BLaER1 treated with 17β-estradiol and CSF1 and Interleukin-3, amounts not matched to agents 10 nM and 100 nM (cell line): ENCODE measurements around the gene PITPNC1.

Experiments
- H3K27ac ChIP-seq, 11 experiments: shearing (Covaris generic); formaldehyde crosslinking; 2 replicates each; pipeline ENCODE4 v1.8.1; 2022
- H3K27me3 ChIP-seq, 11 experiments: shearing (Covaris generic); formaldehyde crosslinking; 2 replicates each; pipeline ENCODE4 v1.8.1; 2022
- H3K36me3 ChIP-seq, 11 experiments: shearing (Covaris generic); formaldehyde crosslinking; 2 replicates each; pipeline ENCODE4 v1.8.1; 2022
- H3K4me1 ChIP-seq, 10 experiments: shearing (Covaris generic); formaldehyde crosslinking; 2 replicates each; pipeline ENCODE4 v1.8.1; 2022
- H3K4me2 ChIP-seq, 11 experiments: shearing (Covaris generic); formaldehyde crosslinking; 2 replicates each; pipeline ENCODE4 v1.8.1; 2022
- H3K4me3 ChIP-seq, 10 experiments: shearing (Covaris generic); formaldehyde crosslinking; 2 replicates each; pipeline ENCODE4 v1.8.1; 2022
- H3K9ac ChIP-seq, 11 experiments: shearing (Covaris generic); formaldehyde crosslinking; 2 replicates each; pipeline ENCODE4 v1.8.1; 2022
- H3K9me3 ChIP-seq, 11 experiments: shearing (Covaris generic); formaldehyde crosslinking; replicated peaks in 1 of 11; 2 replicates each; pipeline ENCODE4 v1.8.1; 2022
- H4K20me1 ChIP-seq, 11 experiments: shearing (Covaris generic); formaldehyde crosslinking; 2 replicates each; pipeline ENCODE4 v1.8.1; 2022
- Cebpa-rat ChIP-seq, 11 experiments: shearing (Covaris generic); IDR thresholded peaks; 2 replicates each; pipeline ENCODE4 v1.8.1; 2022

The PITPNC1 gene

DNA sequence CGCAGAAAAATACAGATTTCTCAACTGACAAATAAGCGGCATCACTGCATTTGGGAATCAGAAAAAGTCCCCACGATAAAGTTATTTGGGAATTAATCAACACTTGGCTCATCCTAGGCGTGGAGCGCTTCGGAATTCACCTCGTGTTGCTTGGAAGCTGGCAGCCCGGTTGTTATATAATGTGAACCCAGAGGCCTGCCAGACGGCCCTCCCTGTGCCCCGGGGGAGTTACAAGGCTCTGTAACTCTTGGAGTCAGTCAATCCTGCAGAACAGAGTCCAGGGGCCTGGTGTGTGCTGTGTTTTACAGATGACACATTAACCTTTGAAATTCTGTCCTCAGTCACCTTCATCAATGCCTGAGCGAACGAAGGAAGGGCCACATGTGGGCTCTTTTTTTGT lies 111.1 kb downstream of the PITPNC1 start:
- Histone ChIP-seq H3K9me3 (no peaks in the 10 kb centered on the region), H3K9ac (no peak overlapping the region), H3K4me3 (no peak overlapping the region), H4K20me1 (peaks cover 0 to 10% (median 0%) of the 10 kb centered on the region in 11 experiments; a peak in 2 of 22 replicates), H3K27me3 (no peaks in the 10 kb centered on the region), H3K4me2 (peak overlapping the region in 3 of 11 experiments; percentile 43 to 61 (median 46); a peak in 6 of 22 replicates), H3K36me3 (peaks cover 0 to 11% (median 0%) of the 10 kb centered on the region in 11 experiments; a peak in 4 of 22 replicates), H3K4me1 (peaks cover 25 to 52% (median 38%) of the 10 kb centered on the region in 10 experiments), H3K27ac (no peak overlapping the region)
- no peak for TF ChIP-seq Cebpa-rat (IDR thresholded peaks at IDR 0.05)

DNA sequence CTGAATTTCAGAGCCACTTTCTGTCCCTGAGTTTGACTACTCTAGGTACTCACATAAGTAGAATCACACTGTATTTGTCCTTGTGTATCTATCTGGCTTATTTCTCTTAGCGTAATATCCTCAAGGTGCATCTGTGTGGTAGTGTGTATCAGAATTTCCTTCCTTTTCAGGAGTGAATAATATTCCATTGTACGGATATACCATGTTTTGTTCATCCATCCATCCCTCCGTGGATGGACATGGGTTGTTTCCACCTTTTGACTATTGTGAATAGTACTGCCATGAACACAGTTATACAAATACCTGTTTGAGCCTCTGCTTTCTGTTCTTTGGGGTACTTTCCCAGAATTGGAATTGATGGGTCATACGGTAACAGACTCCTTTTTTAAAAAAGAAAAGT lies 111.7 kb downstream of the PITPNC1 start:
- no peak overlapping the region for H3K4me3 ChIP-seq
- H3K36me3 ChIP-seq = peaks cover 0 to 11% (median 0%) of the 10 kb centered on the region in 11 experiments; a peak in 4 of 22 replicates
- H3K9me3 ChIP-seq = no peaks in the 10 kb centered on the region
- peaks cover 25 to 54% (median 38%) of the 10 kb centered on the region in 10 experiments for H3K4me1 ChIP-seq
- TF ChIP-seq Cebpa-rat (IDR thresholded peaks at IDR 0.05) = no peak
- H4K20me1 ChIP-seq = peaks cover 0 to 16% (median 0%) of the 10 kb centered on the region in 11 experiments; a peak in 2 of 22 replicates
- no peaks in the 10 kb centered on the region for H3K27me3 ChIP-seq
- H3K9ac ChIP-seq = no peak overlapping the region
- H3K27ac ChIP-seq = no peak overlapping the region
- H3K4me2 ChIP-seq = 0 out of 22 replicates have a peak overlapping the region, but pooled peaks of 1 of the 11 experiments have one; percentile 6

DNA sequence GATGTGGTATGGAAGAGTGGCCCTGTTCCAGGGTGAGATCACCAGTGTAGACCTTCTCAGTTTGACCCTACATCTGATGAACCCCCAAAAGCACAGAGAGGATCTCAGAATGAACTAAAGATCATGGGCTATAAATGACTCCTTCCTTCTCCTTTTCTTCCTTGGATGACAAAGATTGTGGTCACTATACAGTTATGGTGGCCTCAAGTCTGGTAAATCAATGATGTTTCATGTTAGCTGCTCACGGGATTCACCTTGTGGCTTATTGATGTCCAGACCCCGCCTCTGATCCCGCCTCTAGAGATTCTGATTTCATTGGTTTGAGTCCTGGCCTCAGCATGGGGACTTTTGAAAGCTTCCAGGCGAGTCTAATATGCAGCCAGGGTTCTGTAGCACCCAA lies 112.2 kb downstream of the PITPNC1 start:
- Histone ChIP-seq H3K4me2 (peak overlapping the region in 3 of 11 experiments; percentile 4 to 6 (median 5); a peak in 2 of 22 replicates), H4K20me1 (peaks cover 0 to 17% (median 0%) of the 10 kb centered on the region in 11 experiments; a peak in 2 of 22 replicates), H3K4me3 (no peak overlapping the region), H3K27ac (no peak overlapping the region), H3K27me3 (no peaks in the 10 kb centered on the region), H3K36me3 (peaks cover 0 to 11% (median 0%) of the 10 kb centered on the region in 11 experiments; a peak in 4 of 22 replicates), H3K9ac (no peak overlapping the region), H3K4me1 (peaks cover 25 to 54% (median 38%) of the 10 kb centered on the region in 10 experiments), H3K9me3 (no peaks in the 10 kb centered on the region)
- TF ChIP-seq Cebpa-rat (IDR thresholded peaks at IDR 0.05) = no peak

DNA sequence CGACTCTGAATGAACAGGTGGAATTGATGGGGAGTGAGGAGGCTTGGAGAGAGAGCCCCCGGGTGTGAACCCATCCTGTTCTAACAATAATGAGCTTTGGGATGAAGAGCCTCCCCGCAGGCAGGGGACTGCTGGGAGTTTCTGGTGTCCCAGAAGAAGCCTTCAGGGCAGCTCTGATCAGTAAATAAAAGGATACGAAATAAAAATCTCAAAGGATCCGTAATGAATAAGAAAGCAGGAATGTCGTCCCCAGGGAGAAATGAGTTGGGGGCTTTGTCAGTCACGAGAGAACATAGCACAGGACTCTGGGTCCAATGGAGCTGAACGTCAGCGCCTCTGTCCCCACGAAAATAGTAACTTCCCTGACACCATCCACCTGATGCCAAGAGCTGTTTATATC lies 113.4 kb downstream of the PITPNC1 start:
- H3K4me2 ChIP-seq = 0 out of 22 replicates have a peak overlapping the region, but pooled peaks of 1 of the 11 experiments have one; percentile 16
- H3K4me3 ChIP-seq = no peak overlapping the region
- H3K27ac ChIP-seq = no peak overlapping the region
- peaks cover 0 to 11% (median under 1%) of the 10 kb centered on the region in 11 experiments; a peak in 4 of 22 replicates for H3K36me3 ChIP-seq
- H4K20me1 ChIP-seq = peaks cover 0 to 17% (median 0%) of the 10 kb centered on the region in 11 experiments; a peak in 2 of 22 replicates
- peaks cover 25 to 54% (median 38%) of the 10 kb centered on the region in 10 experiments for H3K4me1 ChIP-seq
- no peak overlapping the region for H3K9ac ChIP-seq
- no peak for TF ChIP-seq Cebpa-rat (IDR thresholded peaks at IDR 0.05)
- no peaks in the 10 kb centered on the region for H3K27me3 ChIP-seq
- peaks cover 0 to 3% (median 3%) of the 10 kb centered on the region in 11 experiments; a peak in 13 of 22 replicates for H3K9me3 ChIP-seq

DNA sequence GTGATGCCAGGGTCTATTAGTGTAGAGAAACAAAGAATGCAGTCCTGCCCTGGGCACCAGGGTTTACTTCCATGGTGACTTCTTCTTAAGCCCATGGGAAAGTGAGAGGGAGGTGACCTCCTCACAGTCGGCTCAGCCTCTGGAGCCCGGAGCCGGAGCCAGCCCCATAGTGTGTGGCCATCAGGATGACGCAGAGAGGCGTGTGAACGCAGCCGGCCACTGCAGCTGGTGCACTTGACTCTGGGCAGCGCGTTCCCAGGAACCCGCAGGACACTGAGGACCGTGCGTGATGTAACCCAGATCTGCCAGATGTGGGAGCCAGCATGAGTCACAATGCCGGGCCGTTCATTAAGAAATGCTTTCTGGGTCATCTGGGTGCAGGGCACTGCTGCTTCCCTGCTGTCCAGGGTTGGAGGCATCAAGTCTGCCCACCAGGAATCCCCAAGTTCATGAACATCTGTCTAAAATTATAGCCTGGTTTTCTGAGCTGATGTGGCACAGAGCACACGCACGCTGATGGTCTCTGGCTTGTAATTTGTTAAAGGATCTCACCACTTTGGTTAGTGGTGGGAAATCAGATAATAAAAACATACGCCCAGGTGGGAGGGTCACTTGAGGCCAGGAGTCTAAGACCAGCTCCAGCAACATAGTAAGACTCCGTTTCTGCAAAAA lies 114.1 kb downstream of the PITPNC1 start:
- peak overlapping the region in 4 of 11 experiments; percentile 19 to 30 (median 26); a peak in 4 of 22 replicates for H3K4me2 ChIP-seq
- H3K9me3 ChIP-seq = peaks cover 0 to 10% (median 5%) of the 10 kb centered on the region in 11 experiments; a peak in 13 of 22 replicates
- no peak overlapping the region for H3K9ac ChIP-seq
- peaks cover 25 to 54% (median 37%) of the 10 kb centered on the region in 10 experiments for H3K4me1 ChIP-seq
- H3K27ac ChIP-seq = no peak overlapping the region
- H3K27me3 ChIP-seq = no peaks in the 10 kb centered on the region
- no peak for TF ChIP-seq Cebpa-rat (IDR thresholded peaks at IDR 0.05)
- peaks cover 0 to 11% (median 3%) of the 10 kb centered on the region in 11 experiments; a peak in 4 of 22 replicates for H3K36me3 ChIP-seq
- peaks cover 0 to 17% (median 0%) of the 10 kb centered on the region in 11 experiments; a peak in 2 of 22 replicates for H4K20me1 ChIP-seq
- no peak overlapping the region for H3K4me3 ChIP-seq

DNA sequence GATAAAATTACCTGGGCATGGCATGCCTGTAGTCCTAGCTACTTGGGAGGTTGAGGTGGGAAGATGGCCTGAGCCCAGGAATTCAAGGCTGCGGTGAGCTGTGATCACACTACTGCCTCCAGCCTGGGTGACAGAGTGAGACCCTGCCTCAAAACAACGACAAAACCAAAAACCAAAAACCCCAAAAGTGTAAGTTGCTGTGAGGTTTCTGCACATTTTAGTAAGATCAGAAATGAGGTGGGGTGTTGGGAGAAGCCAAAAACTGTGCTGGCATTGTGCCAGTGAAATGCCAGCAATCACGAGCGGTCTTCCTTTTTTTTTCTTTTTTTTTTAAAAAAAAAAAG lies 114.6 kb downstream of the PITPNC1 start:
- Histone ChIP-seq H3K36me3 (peaks cover 0 to 11% (median 3%) of the 10 kb centered on the region in 11 experiments; a peak in 4 of 22 replicates), H3K9me3 (peaks cover 0 to 13% (median 5%) of the 10 kb centered on the region in 11 experiments; a peak in 13 of 22 replicates), H3K27me3 (no peaks in the 10 kb centered on the region), H3K9ac (no peak overlapping the region), H4K20me1 (peaks cover 0 to 17% (median 0%) of the 10 kb centered on the region in 11 experiments; a peak in 2 of 22 replicates), H3K4me2 (peak overlapping the region in 4 of 11 experiments; percentile 19 to 30 (median 26); a peak in 4 of 22 replicates), H3K27ac (no peak overlapping the region), H3K4me3 (no peak overlapping the region), H3K4me1 (peaks cover 20 to 49% (median 33%) of the 10 kb centered on the region in 10 experiments)
- TF ChIP-seq Cebpa-rat (IDR thresholded peaks at IDR 0.05) = no peak

DNA sequence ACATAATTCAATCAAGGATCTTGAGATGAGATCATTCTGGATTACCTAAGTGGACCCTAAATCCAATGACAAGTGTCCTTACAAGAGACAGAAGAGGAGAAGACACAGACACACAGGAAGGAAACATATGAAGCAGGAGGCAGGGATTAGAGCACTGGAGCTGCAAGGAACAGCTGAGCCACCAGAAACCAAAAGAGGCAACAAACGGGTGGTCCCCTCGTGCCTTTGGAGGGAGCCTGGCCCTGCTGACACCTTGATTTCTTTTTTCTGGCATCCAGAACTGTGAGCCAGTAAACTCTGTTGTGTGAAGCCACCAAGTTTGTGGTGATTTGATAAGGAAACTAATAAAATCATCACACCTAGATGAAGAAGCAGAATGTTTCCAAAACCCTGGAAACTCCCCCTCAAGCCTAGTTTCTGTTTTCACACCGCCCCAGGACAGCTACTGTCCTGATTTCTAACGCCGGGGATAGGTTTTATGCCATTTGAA lies 115.2 kb downstream of the PITPNC1 start:
- peaks cover 0 to 17% (median 0%) of the 10 kb centered on the region in 11 experiments; a peak in 2 of 22 replicates for H4K20me1 ChIP-seq
- peaks cover 0 to 11% (median 3%) of the 10 kb centered on the region in 11 experiments; a peak in 4 of 22 replicates for H3K36me3 ChIP-seq
- peaks cover 0 to 13% (median 5%) of the 10 kb centered on the region in 11 experiments; a peak in 13 of 22 replicates for H3K9me3 ChIP-seq
- TF ChIP-seq Cebpa-rat (IDR thresholded peaks at IDR 0.05) = no peak
- H3K4me2 ChIP-seq = peak overlapping the region in 4 of 11 experiments; percentile 7 to 19 (median 9); a peak in 3 of 22 replicates
- no peaks in the 10 kb centered on the region for H3K27me3 ChIP-seq
- H3K4me3 ChIP-seq = no peak overlapping the region
- H3K27ac ChIP-seq = no peak overlapping the region
- peaks cover 13 to 43% (median 26%) of the 10 kb centered on the region in 10 experiments for H3K4me1 ChIP-seq
- H3K9ac ChIP-seq = no peak overlapping the region; a peak in 2 of 22 replicates

DNA sequence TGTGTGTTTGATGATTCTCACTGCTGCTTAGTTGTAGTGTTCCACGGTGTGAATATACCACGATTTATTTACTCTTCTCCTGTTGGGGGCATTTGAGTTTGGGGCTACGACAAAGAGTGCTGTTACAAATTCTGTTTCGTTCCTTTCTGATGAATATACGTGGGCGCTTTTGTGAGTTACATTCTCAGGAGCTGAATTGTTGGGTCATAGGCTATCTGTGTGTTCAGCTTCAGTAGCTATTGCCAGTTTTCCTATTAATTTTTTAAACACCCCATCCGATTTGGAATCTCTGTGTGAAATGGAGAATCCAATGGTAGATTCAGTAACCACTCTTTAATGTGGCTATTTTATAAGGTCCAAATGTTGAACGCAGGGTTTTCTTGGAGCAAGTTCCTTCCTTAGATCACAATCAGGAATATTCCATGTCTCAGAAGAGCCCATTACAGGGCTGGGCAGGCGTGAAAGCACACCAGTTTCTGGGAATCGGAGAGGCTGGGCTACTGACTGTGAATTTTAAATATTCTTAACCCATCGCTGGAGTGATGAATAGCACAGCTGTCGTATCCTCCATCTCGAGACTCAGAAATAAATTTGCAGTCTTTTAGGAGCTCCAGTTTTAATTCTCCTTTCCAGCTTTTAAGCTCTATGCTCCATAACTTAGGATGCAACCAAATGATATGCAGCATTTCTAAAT lies 115.9 kb downstream of the PITPNC1 start:
- peaks cover 0 to 13% (median 6%) of the 10 kb centered on the region in 11 experiments; a peak in 14 of 22 replicates for H3K9me3 ChIP-seq
- no peak overlapping the region for H3K27ac ChIP-seq
- peaks cover 0 to 17% (median 0%) of the 10 kb centered on the region in 11 experiments; a peak in 2 of 22 replicates for H4K20me1 ChIP-seq
- no peak for TF ChIP-seq Cebpa-rat (IDR thresholded peaks at IDR 0.05)
- H3K4me1 ChIP-seq = peaks cover 6 to 36% (median 21%) of the 10 kb centered on the region in 10 experiments
- H3K27me3 ChIP-seq = no peaks in the 10 kb centered on the region
- H3K9ac ChIP-seq = no peak overlapping the region
- peaks cover 0 to 10% (median 3%) of the 10 kb centered on the region in 11 experiments; a peak in 4 of 22 replicates for H3K36me3 ChIP-seq
- no peak overlapping the region for H3K4me2 ChIP-seq
- H3K4me3 ChIP-seq = no peak overlapping the region
